ENCODE measurements around the gene ADCY1. TPM values are rescaled to one million over a fixed set of nuclear protein-coding genes. Genes with fewer than 3 reads are reported as not detected.

Gene ADCY1
- total RNA-seq, 1 donor from 2014 or later: 0.40 TPM

DNA sequence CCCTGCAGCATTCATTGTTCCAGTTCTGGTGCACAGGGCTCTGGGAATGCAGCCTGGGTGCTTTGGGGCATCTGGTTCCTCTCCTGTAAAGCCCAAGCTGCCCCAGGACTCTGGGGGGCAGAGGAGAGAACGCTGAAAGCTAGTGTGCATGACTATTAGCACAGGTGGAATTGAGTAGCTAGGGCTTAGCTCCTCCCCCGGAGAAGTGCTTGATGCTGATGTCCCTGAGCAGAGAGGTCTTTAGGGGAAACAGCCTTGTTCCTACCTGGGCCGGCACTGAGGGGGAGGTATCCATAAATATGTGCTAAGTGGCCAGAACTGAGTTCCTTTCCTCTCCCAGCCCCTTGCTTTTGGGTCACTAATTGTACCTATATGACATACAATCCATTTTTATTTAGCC, 3.9 kb downstream of the ADCY1 start:
- ATAC-seq: no peak

GRCh38 chr7:45578467-45578866, 4.3 kb downstream of the ADCY1 start:
- ATAC-seq: no peak

DNA sequence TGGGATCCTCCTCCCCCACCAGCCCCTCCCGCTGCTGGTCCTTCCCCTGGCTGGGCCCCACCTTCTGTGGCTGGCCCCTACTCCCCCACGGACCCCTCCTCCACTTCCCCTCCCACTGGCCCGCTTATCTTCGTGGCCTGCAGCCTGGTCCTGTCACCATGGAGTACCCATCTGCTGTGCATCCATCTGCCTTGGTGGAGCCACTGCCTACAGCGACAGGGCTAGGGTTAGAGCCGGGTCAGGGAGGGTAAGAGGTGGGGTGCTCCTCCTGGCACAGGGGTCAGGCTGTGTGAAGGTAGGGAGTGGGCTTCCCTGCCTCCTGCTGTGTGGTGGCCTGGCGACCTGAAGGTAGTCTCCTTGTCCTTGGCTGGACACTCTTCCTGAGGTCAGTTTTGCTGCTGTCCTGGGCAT, 5.2 kb downstream of the ADCY1 start:
- ATAC-seq: no peak

- no peak for ATAC-seq
These were observed 6.1 kb downstream of the ADCY1 start for GRCh38 chr7:45580053-45580872.

DNA sequence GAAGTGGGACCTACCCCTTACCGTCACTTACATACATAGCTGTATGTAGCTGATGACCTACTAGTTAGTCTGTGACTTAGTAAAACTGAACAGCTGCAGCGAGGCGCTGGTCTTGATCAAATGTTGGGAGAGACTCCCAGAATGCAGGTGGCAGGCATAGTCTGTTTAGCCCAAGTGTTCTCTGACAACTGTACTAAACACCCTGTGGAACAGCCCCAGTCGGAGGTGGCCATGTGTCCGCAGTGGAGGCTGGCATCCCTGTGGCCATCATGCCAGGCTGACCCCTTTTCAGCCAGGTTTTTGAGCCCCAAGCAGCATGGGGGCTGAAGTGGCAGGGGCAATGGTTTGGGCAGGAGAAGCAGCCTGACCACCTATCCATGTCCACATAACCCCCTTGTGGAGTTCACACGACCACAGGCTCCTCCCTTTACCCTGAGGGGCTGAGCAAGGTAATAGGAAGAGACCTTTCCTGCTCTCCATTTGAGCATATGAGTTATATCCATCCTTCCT, 7.2 kb downstream of the ADCY1 start:
- ATAC-seq: no peak

- no peak for ATAC-seq
These were observed 8.1 kb downstream of the ADCY1 start for GRCh38 chr7:45582136-45582749.

- ATAC-seq: no peak
These were observed 8.7 kb downstream of the ADCY1 start for GRCh38 chr7:45582868-45583277.

DNA sequence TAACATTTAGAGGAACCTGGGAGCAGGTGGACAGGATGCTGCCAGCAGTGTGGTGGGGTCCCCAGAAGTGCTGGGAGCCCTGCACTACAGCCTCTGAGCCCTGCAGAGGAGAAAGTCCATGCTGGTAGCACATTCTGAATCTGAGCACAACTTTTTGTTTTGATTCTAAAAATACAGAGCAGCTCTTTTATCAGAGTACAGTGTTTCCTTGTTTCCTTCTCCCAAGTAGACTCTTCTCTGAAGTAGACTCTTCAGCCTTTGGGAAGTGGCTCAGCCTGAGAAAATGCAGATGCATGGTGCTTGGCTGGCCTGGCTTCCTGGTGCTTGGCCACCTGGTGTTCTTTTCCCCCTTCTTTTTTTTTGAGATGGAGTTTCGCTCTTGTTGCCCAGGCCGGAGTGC, 9.1 kb downstream of the ADCY1 start:
- ATAC-seq: no peak

DNA sequence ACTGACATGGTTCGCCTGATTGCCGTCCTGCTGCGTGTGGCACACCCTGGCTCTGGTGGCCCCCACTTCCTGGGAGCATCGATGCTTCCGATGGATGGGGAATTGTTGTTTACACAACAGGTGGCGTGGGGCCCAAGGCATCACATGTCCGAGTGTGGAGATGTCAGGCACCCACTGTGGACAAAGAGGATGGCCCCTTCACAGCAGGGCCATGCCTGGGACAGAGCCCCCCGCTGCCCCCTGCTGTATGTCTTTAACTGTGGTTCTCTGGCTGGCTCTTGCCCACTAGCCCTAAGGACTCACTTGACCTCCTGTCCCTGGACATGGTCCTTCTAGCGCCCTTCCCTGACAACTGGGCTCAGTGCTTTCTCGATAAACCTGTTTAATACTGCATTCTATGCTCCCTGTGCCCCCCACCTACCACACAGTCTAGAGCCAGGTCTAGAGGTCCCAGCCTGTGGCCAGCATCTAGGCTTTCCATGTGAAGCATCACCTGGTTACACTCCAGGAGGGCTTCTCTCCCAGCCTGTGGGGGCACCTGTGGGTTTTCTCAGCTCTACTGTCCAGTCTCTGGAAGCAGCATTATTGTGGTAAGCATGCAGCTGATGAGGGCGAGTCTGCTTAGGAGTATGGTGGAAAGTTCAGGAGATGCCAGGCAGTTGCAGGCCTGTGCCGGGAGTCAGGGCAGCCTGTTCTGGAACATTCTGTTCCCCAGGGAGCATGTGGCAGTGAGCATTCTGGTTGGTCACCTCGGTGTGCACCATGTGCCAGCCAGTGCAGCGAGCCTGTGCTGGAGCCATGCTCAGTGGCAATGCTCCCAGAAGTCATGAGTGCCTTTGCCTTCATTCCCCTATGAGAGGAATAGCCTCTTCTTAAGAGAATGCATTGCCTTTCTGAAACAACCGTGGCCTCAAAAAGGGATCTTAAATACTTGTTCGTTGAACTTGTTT, 10.4 kb downstream of the ADCY1 start:
- ATAC-seq: no peak

DNA sequence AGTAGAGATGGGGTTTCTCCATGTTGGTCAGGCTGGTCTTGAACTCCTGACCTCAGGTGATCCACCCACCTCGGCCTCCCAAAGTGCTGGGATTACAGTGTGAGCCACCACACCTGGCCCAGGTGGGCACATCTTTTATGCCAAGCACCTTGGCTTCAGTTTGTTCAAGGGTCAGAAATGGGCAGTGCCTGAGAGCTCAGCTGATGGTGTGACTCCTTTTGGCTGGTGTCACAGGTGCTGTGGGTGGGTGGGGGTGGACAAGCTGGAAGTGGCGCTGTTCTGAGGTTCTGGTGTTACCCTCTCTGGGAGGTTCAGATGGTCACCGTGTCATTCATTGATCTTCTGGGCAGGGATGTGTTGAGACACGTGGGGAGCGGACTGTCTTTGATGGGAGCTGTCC, 11.5 kb downstream of the ADCY1 start:
- no peak for ATAC-seq

- ATAC-seq: no peak
These were observed 12.7 kb downstream of the ADCY1 start for GRCh38 chr7:45586542-45587520.

DNA sequence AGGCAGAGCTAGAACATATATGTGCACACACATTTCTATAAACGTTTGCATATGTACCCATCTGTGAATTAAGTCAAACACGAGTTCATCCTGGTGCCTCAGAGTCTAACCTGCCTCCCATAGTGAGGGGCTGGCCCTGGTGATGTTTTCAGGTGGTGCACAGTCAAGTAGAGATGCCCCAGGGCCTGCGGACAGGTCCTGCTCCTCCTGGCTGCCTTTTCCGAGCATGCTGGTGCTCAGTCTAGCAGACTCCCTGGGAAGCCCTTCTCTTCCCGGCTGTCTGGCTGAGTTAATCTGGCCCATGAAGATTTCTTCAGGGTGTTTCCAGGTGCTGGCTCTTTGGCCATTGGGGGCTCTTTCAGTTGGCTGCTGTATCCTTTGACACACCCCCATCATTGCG, 14.3 kb downstream of the ADCY1 start:
- ATAC-seq: no peak

- no peak for ATAC-seq
These were observed 14.9 kb downstream of the ADCY1 start for GRCh38 chr7:45589061-45589460.

GRCh38 chr7:45589915-45590678, 15.9 kb downstream of the ADCY1 start:
- ATAC-seq: no peak

DNA sequence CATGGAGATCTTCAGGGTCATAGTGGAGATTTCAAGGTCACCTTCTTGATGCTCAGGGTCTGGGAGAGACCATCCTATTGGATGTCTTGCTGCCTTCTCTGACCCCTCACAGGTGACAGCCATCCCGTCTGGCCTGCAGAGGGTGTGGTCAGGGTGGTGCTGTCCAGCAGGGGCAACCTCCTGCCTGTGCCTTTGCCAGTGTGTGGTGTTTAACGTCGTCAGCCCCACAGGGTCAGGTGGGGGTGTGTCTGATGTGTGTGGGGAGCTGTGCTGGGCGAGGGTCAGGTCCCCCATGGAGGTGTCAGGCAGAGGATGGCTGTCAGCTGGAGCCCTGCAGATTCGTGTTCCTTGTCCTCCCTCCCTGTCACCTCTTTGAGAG, 16.5 kb downstream of the ADCY1 start:
- no peak for ATAC-seq

GRCh38 chr7:45591101-45591906, 17.1 kb downstream of the ADCY1 start:
- ATAC-seq: no peak

DNA sequence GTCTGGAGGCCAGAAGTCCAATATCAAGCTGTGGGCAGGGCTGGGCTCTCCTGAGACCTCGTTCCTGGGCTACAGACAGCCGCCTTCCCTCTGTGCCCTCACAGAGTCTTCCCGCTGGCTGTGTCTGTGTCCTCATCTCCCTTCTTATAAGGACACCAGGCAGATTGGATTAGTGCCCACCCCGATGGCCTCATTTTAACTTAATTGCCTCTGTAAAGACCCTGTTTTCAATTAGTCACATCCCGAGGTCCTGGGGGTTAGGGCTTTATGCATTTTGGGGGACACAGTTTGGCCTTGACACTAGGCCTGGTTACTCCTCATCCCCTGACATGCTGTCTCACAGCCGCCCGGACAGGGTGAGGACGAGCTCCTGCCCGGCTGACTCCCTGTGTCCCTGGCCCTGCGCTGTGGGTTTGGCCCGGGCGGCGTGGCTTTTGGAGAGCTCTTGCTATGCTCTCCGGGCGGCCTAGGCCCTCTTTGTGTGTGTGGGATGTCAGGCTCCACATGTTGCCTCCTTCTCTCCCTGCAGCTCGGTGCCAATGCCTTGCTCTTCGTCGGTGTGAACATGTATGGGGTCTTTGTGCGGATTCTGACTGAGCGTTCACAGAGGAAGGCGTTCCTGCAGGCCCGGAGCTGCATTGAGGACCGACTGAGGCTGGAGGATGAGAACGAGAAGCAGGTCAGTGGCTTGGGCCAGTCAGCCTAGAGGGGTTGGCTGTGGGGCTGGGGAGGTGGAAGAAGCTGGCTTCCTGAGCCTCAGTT, 18.2 kb downstream of the ADCY1 start:
- ATAC-seq: no peak

DNA sequence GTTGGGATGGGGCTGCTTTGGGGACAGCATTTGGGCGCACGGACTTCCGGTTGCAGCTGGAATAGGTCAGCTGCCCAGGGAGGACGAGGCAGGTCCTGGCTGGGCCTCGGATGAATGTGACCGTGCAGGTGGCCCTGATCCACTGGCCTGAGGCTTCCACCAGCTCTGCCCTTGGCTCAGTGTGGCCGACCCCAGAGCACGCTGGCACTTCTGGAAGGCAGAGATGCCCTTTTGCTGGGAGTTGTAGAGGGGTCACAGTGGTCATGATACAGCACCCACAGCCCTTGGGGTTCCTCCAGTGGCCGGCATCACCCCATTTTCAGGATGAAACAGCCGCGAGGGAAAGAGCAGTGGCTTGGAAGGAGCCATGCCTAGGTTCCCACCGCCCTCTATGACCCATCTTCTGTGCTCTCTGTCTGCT, 19.0 kb downstream of the ADCY1 start:
- ATAC-seq: no peak

DNA sequence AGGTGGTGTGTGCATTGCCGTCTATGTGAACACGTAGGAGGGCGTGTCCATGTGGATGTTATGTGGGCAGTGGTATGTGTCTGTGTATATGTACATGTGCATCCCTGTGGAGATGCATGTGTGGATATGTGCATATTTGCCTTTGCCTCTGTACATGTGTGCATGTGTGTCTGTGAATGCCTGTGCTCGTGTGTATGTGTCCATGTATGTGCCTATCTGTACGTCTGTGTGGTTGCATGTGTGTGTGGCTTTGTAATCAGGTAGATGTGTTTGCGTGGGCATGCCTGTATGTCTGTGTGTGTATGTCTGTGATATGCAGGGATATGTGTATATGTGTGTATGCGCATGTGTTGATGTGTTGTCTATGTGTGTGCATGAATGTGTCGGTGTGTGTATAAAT, 19.7 kb downstream of the ADCY1 start:
- ATAC-seq: no peak

All from esophagus mucosa (tissue), 1 donor.